Left lobe of liver (tissue), 2 donors: Measurements from ENCODE around the gene QSOX2. TPM values are rescaled to one million over a fixed set of nuclear protein-coding genes. Genes with fewer than 3 reads are reported as not detected.
"Not testable (repeated sequence)": the region's sequence is repeated elsewhere in the genome, so short reads cannot be mapped to it uniquely, and the experiment has no call there.

ENCODE experiments used
- ATAC-seq: fragments of 200-7000 bp; cut with Tn5 transposase; one replicate; pipeline ENCODE4 v1.9.1; 2020; ENCODE audit warnings: mild to moderate bottlenecking, moderate library complexity
- DNase-seq: peaks from one replicate; pipeline ENCODE4 v3.0.0-alpha.2; 2020; ENCODE audit warnings: low spot score
- total RNA-seq: library from RNA; stranded (reverse); gene quantifications from one replicate; pipeline ENCODE4 v1.2.1, GENCODE V29; 2021
- donor health status: DM: no; HTN: no; CAD: no; lungs with moderate emphysema.
- donor health status: DM: no; HTN: yes; CAD: no.

The QSOX2 gene
- total RNA-seq, 1 donor from 2014 or later = 4.7 TPM

GRCh38 chr9:136267261-136268111 lies 21.9 kb upstream of the QSOX2 start:
- peak; percentile 97 for ATAC-seq
- peak; percentile 83 for DNase-seq

GRCh38 chr9:136266641-136267040 lies 21.0 kb upstream of the QSOX2 start:
- not testable (repeated sequence) for ATAC-seq, DNase-seq

- DNase-seq (no peak), ATAC-seq (no peak)
Observed at GRCh38 chr9:136265561-136266355, 20.1 kb upstream of the QSOX2 start.

GRCh38 chr9:136264441-136265405 lies 19.1 kb upstream of the QSOX2 start:
- no peak for ATAC-seq
- DNase-seq = no peak

GRCh38 chr9:136264031-136264430 lies 18.4 kb upstream of the QSOX2 start:
- DNase-seq (no peak), ATAC-seq (no peak)

GRCh38 chr9:136262671-136263178 lies 17.1 kb upstream of the QSOX2 start:
- ATAC-seq = no peak

GRCh38 chr9:136261686-136262430 lies 16.2 kb upstream of the QSOX2 start:
- DNase-seq (no peak), ATAC-seq (no peak)

More at GRCh38 chr9:136262671-136263178, 17.1 kb upstream of the QSOX2 start:
- DNase-seq = no peak

- DNase-seq (no peak), ATAC-seq (no peak)
Observed at GRCh38 chr9:136260936-136261472, 15.4 kb upstream of the QSOX2 start.

- no peak for ATAC-seq
Observed at GRCh38 chr9:136260521-136260920, 14.9 kb upstream of the QSOX2 start.

GRCh38 chr9:136259836-136260235 lies 14.2 kb upstream of the QSOX2 start:
- DNase-seq (no peak), ATAC-seq (no peak)

More at GRCh38 chr9:136260521-136260920, 14.9 kb upstream of the QSOX2 start:
- DNase-seq = no peak

GRCh38 chr9:136259517-136259813 lies 13.9 kb upstream of the QSOX2 start:
- DNase-seq (no peak), ATAC-seq (no peak)

- DNase-seq = no peak
Observed at GRCh38 chr9:136258786-136259516, 13.3 kb upstream of the QSOX2 start.

GRCh38 chr9:136258299-136258625 lies 12.7 kb upstream of the QSOX2 start:
- ATAC-seq (no peak), DNase-seq (no peak)

More at GRCh38 chr9:136258786-136259516, 13.3 kb upstream of the QSOX2 start:
- no peak for ATAC-seq

- ATAC-seq (no peak), DNase-seq (no peak)
Observed at GRCh38 chr9:136257381-136258298, 12.0 kb upstream of the QSOX2 start.

GRCh38 chr9:136255896-136256890 lies 10.6 kb upstream of the QSOX2 start:
- no peak for ATAC-seq

GRCh38 chr9:136255166-136255538 lies 9.5 kb upstream of the QSOX2 start:
- DNase-seq = no peak
- no peak for ATAC-seq

More at GRCh38 chr9:136255896-136256890, 10.6 kb upstream of the QSOX2 start:
- DNase-seq = no peak
